Fibroblast of the aortic adventitia (primary cell): ENCODE data around the gene RHO. TPM values are rescaled to one million over a fixed set of nuclear protein-coding genes. Genes with fewer than 3 reads are reported as not detected.
"Not testable (repeated sequence)": the region's sequence is repeated elsewhere in the genome, so short reads cannot be mapped to it uniquely, and the experiment has no call there.

Source experiments
- DNase-seq: peaks from one replicate; pipeline ENCODE4 v3.0.0-alpha.2; 2010; ENCODE audit warnings: low read depth
- H3K4me3 ChIP-seq: 2 replicates; pipeline ENCODE4 v1.5.1; 2011; ENCODE audit warnings: low read depth, mild to moderate bottlenecking, control low read depth, low read length, moderate library complexity
- total RNA-seq: library from RNA; depleted of rRNA; stranded (reverse); fragments of >200 nt; gene quantifications from 2 replicates; pipeline ENCODE4 v1.2.3, GENCODE V29; 2012; ENCODE audit warnings: low replicate concordance
- TF ChIP-seq, protein P1 (sequence below): IDR thresholded peaks from 2 replicates; pipeline ENCODE4 v1.5.1; 2011; ENCODE audit warnings: mild to moderate bottlenecking, low read length, control low read depth, inconsistent platforms; ENCODE audit not compliant: insufficient read depth

The RHO gene
- total RNA-seq, 1 donor, result not detected

DNA sequence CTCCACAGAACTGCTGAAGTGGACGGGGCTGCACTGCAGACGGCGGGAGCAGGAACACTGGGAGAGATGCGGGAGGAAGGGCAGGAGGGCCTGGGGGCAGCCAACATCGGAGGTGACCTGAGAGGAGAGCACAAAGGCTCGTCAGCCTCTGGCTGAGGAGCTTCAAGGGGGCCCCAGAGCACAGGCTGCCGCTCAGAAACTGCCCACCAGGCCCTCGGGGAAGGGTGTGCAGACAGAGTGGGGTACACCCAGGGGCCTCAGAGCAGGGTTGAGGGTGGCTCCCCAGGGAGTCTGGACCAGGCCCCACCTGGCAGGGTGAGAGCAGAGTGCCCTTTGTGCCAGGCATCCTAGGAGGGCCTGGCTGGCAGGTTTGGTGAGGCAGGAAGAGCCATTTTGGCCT lies 14.7 kb upstream of the RHO start:
- H3K4me3 ChIP-seq, result no peak overlapping the region
- TF ChIP-seq, protein P1, sequence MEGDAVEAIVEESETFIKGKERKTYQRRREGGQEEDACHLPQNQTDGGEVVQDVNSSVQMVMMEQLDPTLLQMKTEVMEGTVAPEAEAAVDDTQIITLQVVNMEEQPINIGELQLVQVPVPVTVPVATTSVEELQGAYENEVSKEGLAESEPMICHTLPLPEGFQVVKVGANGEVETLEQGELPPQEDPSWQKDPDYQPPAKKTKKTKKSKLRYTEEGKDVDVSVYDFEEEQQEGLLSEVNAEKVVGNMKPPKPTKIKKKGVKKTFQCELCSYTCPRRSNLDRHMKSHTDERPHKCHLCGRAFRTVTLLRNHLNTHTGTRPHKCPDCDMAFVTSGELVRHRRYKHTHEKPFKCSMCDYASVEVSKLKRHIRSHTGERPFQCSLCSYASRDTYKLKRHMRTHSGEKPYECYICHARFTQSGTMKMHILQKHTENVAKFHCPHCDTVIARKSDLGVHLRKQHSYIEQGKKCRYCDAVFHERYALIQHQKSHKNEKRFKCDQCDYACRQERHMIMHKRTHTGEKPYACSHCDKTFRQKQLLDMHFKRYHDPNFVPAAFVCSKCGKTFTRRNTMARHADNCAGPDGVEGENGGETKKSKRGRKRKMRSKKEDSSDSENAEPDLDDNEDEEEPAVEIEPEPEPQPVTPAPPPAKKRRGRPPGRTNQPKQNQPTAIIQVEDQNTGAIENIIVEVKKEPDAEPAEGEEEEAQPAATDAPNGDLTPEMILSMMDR, result no peak
- DNase-seq, result no peak

DNA sequence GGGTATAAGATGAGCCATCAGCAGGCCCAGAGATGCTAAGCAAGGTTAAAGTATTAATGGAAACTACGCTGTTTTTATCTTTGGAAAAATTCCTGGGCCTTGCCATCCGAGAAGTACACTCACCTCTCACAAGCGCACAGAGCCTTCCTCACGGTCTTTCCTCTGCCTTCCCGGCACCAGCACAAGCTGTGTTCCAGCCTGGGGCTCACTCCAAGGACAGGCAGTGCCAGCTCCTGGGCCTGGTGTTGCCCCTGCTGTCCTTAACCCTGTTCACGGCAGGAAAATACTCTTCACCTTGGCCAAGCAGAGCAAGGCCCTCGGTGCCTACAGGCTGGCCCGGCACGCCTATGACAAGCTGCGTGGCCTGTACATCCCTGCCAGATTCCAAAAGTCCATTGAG lies 14.3 kb upstream of the RHO start:
- no peak for DNase-seq
- TF ChIP-seq, protein P1, result no peak
- H3K4me3 ChIP-seq, result no peak overlapping the region

DNA sequence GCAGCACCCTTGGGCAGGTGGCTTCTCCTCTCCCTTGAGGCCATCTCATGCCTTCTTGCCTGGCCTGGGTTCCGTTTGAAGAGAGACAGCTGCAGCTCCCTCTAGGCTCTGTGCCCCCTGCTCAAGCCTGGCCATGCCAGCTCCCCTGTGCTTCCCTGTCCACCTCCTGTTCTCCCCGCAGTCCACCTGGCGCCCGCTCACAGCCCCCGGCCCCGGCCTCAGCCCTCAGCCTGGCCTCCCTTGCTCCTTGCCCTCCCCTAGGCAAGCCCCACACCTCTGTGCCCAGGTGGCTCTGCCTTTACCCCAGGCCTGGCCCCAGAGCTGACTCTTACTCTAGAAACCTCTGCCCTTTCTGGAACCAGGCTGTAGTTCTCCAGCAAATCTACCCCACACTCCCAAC lies 13.9 kb upstream of the RHO start:
- H3K4me3 ChIP-seq, result no peak overlapping the region
- no peak for DNase-seq
- TF ChIP-seq, protein P1, result no peak

DNA sequence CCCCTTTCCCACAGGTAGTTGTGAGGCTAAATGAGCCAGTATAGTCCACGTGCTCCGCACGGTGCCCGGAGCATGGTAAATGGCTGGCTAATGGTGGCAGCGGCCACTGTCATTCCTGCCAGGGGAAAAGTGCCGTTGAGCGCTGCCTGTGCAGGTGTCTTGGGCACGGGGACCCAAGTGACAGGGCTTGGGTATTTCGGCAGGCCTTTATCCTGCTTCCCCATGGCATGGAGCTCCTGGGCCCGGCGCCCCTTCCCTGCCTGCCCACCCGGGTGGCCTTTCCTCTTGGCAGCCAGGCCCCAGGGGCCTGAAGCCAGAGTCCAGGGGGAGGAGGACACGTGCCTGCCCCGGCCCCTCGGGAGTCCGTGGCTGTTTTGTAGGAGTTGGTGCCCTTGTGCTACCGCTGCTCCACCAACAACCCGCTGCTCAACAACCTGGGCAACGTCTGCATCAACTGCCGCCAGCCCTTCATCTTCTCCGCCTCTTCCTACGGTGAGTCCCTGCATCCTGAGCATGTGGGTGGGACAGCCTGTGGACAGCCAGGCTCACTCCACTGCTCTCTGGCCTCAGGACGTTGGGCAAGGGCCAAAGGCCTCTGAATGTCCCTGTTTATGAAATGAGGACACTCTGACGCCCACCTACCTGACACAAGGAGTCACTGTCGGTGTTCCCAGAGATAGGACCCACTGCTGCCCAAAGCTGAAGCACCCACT lies 13.2 kb upstream of the RHO start:
- not testable (repeated sequence) for DNase-seq, H3K4me3 ChIP-seq

DNA sequence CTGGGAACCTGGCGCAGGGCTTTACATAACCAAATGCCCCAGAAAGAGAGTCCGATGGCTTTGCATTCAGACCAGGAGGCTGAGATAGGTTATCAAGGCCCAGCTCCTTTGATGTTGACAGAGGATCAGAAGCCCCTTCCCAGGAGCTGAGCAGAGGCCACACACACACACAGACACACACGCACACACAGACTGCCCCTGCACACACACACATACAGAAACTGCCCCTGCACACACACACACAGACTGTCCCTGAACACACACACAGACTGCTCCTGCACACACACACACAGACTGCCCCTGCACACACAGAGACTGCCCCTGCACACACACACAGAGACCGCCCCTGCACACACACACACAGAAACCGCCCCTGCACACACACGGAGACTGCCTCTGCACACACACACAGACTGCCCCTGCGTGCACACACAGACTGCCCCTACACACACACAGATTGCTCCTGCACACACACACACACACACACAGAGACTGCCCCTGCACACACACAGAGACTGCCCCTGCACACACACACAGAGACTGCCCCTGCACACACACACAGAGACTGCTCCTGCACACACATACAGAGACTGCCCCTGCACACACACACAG lies 12.5 kb upstream of the RHO start:
- not testable (repeated sequence) for H3K4me3 ChIP-seq, DNase-seq

DNA sequence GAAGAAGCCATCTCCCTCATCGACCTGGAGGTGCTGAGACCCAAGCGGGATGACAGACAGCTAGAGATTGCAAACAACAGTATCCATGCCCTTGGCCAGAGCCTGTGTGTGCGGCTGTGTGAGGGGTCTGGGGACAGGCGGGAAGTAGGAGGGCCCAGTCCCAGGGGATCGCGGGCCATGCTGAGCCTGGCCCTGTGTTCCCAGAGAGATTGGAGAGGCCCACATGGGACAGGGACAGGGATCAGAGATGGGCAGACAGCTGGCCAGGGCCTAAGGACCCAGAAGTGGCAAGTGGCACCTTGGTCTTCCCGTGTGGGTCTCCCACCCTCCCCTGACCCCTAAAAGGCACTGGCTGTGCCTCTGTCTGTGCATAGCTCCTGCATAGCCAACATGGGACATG lies 10.9 kb upstream of the RHO start:
- H3K4me3 ChIP-seq, result no peak overlapping the region
- DNase-seq, result no peak
- TF ChIP-seq, protein P1, result no peak

DNA sequence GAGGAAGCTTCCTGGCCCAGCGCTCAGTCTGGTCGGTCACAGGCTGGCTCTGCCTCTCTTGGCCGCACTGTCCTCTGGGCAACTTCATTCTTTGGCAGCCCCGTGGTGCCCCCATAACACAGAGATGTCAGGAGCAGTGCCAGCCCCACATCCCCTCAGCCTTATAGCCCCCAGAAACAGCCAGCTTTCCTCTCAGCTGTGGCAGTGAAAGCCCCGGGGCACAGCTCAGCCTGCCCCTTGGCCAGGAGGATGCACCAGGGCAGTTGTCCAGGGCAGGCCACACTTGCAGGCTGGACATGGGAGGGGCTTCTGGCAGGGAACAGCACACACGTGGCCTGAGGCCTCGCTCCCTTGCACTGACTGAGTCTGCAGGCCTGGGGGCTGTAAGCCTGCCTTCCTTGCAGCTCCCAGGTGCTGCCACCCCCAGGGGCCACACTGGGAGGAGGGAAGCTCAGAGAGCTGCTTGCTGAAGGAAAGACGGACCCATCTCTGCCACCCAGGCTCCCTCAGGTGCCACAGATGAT lies 10.3 kb upstream of the RHO start:
- H3K4me3 ChIP-seq, result no peak overlapping the region
- TF ChIP-seq, protein P1, result no peak
- DNase-seq, result no peak

DNA sequence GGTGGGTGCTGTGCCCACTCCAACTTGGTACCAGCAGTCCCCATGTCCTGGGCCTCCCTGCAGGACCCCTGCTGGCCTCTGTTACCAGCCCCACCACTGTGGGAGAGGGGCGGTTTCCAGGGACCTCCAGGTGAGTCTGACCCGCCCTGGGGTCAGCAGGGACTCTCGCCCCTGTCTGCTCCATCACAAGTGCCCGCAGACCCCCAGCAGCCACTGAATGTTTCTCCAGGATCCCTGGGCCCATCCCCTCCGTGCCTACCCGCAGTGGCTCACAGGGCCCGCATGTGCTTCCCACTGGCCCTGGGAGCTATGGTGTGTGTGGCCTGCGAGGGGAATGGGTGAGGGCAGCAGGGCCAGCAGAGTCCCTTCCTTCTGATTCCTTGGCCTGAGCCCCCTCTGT lies 9.9 kb upstream of the RHO start:
- TF ChIP-seq, protein P1, result no peak
- DNase-seq, result no peak
- H3K4me3 ChIP-seq, result no peak overlapping the region
